Muscle of leg (tissue), 11 donors: Measurements from ENCODE around the gene TTLL9. TPM values are rescaled to one million over a fixed set of nuclear protein-coding genes. Genes with fewer than 3 reads are reported as not detected.

ENCODE experiments used
- DNase-seq: peaks from one replicate; pipeline ENCODE4 v3.0.0; 2013
- H3K27ac ChIP-seq: one replicate; pipeline ENCODE4 v1.5.1; 2013; ENCODE audit warnings: mild to moderate bottlenecking, low read length, control low read depth
- H3K27me3 ChIP-seq: one replicate; pipeline ENCODE4 v1.6.1; 2013; ENCODE audit warnings: low read length; ENCODE audit not compliant: control insufficient read depth, insufficient read depth
- H3K36me3 ChIP-seq: one replicate; pipeline ENCODE4 v1.6.1; 2013; ENCODE audit warnings: low read length; ENCODE audit not compliant: control insufficient read depth, insufficient read depth
- H3K4me1 ChIP-seq: one replicate; pipeline ENCODE4 v1.6.1; 2013; ENCODE audit warnings: low read length; ENCODE audit not compliant: control insufficient read depth, insufficient read depth
- H3K4me3 ChIP-seq: one replicate; pipeline ENCODE4 v1.5.1; 2013; ENCODE audit warnings: low read length, control low read depth
- H3K9me3 ChIP-seq: replicated peaks from 2 replicates; pipeline ENCODE4 v1.6.1; 2013; ENCODE audit warnings: low read depth, low read length; ENCODE audit not compliant: control insufficient read depth
- WGBS: methylation state at CpG from one replicate; pipeline ENCODE4 v1.1.5; 2013; ENCODE audit warnings: missing lambda C conversion rate; ENCODE audit not compliant: insufficient coverage; 5-methylcytosine and 5-hydroxymethylcytosine counted together
- polyA plus RNA-seq, 8 donors: library from polyadenylated mRNA; unstranded; fragments of 120-200 nt; gene quantifications; one replicate each; pipeline versions ENCODE4 v1.2.1 to v1.2.3, GENCODE V29; 2013; ENCODE audit warnings: inconsistent platforms in 1 of 8, low replicate concordance in 1 of 8; ENCODE audit not compliant: insufficient read length in 8 of 8, insufficient read depth in 1 of 8
- total RNA-seq: library from RNA; stranded (reverse); fragments of 120-200 nt; gene quantifications from one replicate; pipeline ENCODE4 v1.2.4, GENCODE V29; 2013

TTLL9 gene
- total and polyA plus RNA-seq, 9 donors: 0.09 to 0.35 (median 0.21) TPM; not detected in 1

- 71% methylated on average over 3 of the region's 5 CpGs for WGBS
- DNase-seq: peak; percentile 74
- Histone ChIP-seq H3K9me3 (no peaks in the 10 kb centered on the region), H3K27me3 (no peaks in the 10 kb centered on the region), H3K4me1 (peaks cover 65% of the 10 kb centered on the region), H3K27ac (peak overlapping the region; percentile 48), H3K36me3 (peaks cover 7% of the 10 kb centered on the region), H3K4me3 (no peak overlapping the region)
Measured at GRCh38 chr20:31836853-31837608, 33.4 kb upstream of the TTLL9 start.

GRCh38 chr20:31837896-31838397, 32.5 kb upstream of the TTLL9 start:
- DNase-seq: peak; percentile 68
- 24% methylated on average over 2 of the region's 3 CpGs for WGBS
- Histone ChIP-seq H3K27me3 (no peaks in the 10 kb centered on the region), H3K4me3 (no peak overlapping the region), H3K4me1 (peaks cover 75% of the 10 kb centered on the region), H3K27ac (peak overlapping the region; percentile 48), H3K36me3 (peaks cover 7% of the 10 kb centered on the region), H3K9me3 (no peaks in the 10 kb centered on the region)

- no peak for DNase-seq
- Histone ChIP-seq H3K9me3 (no peaks in the 10 kb centered on the region), H3K4me1 (peaks cover 76% of the 10 kb centered on the region), H3K36me3 (peaks cover 4% of the 10 kb centered on the region), H3K27ac (peak overlapping the region; percentile 48), H3K27me3 (no peaks in the 10 kb centered on the region), H3K4me3 (no peak overlapping the region)
- 74% methylated on average over 3 of the region's 9 CpGs for WGBS
Measured at GRCh38 chr20:31838646-31839292, 31.7 kb upstream of the TTLL9 start.

GRCh38 chr20:31839782-31840487, 30.5 kb upstream of the TTLL9 start:
- Histone ChIP-seq H3K4me3 (no peak overlapping the region), H3K4me1 (peaks cover 67% of the 10 kb centered on the region), H3K36me3 (no peaks in the 10 kb centered on the region), H3K27me3 (no peaks in the 10 kb centered on the region), H3K27ac (no peak overlapping the region), H3K9me3 (no peaks in the 10 kb centered on the region)
- WGBS: 14% methylated on average over 1 of the region's 5 CpGs
- DNase-seq: no peak

GRCh38 chr20:31840906-31841816, 29.3 kb upstream of the TTLL9 start:
- DNase-seq: no peak
- WGBS: 56% methylated on average over 5 of the region's 15 CpGs
- H3K36me3 ChIP-seq: no peaks in the 10 kb centered on the region
- H3K9me3 ChIP-seq: no peaks in the 10 kb centered on the region
- H3K27me3 ChIP-seq: no peaks in the 10 kb centered on the region
- peak overlapping the region; percentile 31 for H3K27ac ChIP-seq
- H3K4me1 ChIP-seq: peaks cover 65% of the 10 kb centered on the region
- no peak overlapping the region for H3K4me3 ChIP-seq

GRCh38 chr20:31841928-31842327, 28.5 kb upstream of the TTLL9 start:
- H3K9me3 ChIP-seq: no peaks in the 10 kb centered on the region
- H3K4me3 ChIP-seq: no peak overlapping the region
- 37% methylated on average over 3 of the region's 8 CpGs for WGBS
- H3K27ac ChIP-seq: peak overlapping the region; percentile 31
- DNase-seq: peak; percentile 50
- no peaks in the 10 kb centered on the region for H3K27me3 ChIP-seq
- H3K4me1 ChIP-seq: peaks cover 60% of the 10 kb centered on the region
- no peaks in the 10 kb centered on the region for H3K36me3 ChIP-seq

GRCh38 chr20:31842471-31843157, 27.8 kb upstream of the TTLL9 start:
- DNase-seq: peak; percentile 77
- peak overlapping the region; percentile 49 for H3K27ac ChIP-seq
- 17% methylated on average over 8 of the region's 12 CpGs for WGBS
- H3K9me3 ChIP-seq: no peaks in the 10 kb centered on the region
- peak overlapping the region; percentile 21 for H3K4me3 ChIP-seq
- H3K27me3 ChIP-seq: no peaks in the 10 kb centered on the region
- peaks cover 54% of the 10 kb centered on the region for H3K4me1 ChIP-seq
- no peaks in the 10 kb centered on the region for H3K36me3 ChIP-seq

GRCh38 chr20:31843288-31843687, 27.1 kb upstream of the TTLL9 start:
- H3K27me3 ChIP-seq: no peaks in the 10 kb centered on the region
- H3K4me3 ChIP-seq: peak overlapping the region; percentile 21
- peaks cover 47% of the 10 kb centered on the region for H3K4me1 ChIP-seq
- WGBS: 86% methylated on average over 3 of the region's 6 CpGs
- no peaks in the 10 kb centered on the region for H3K9me3 ChIP-seq
- H3K36me3 ChIP-seq: no peaks in the 10 kb centered on the region
- peak overlapping the region; percentile 42 for H3K27ac ChIP-seq
- DNase-seq: no peak

- Histone ChIP-seq H3K27ac (peak overlapping the region; percentile 13), H3K27me3 (peaks cover under 1% of the 10 kb centered on the region), H3K36me3 (no peaks in the 10 kb centered on the region), H3K9me3 (no peaks in the 10 kb centered on the region), H3K4me3 (peak overlapping the region; percentile 21), H3K4me1 (peaks cover 43% of the 10 kb centered on the region)
- WGBS: 89% methylated on average over 4 of the region's 5 CpGs
- no peak for DNase-seq
Measured at GRCh38 chr20:31843881-31844280, 26.6 kb upstream of the TTLL9 start.
